Endothelial cell of umbilical vein (primary cell): Measurements from ENCODE around the gene TRRAP. TPM values are rescaled to one million over a fixed set of nuclear protein-coding genes. Genes with fewer than 3 reads are reported as not detected.

Source experiments
- BruUV-seq: library from RNA; stranded (reverse); fragments of 400-500 nt; replicated peaks from 2 replicates; lab custom pipeline; 2021; lab: Mats Ljungman, UMichigan
- CTCF ChIA-PET: fragments of 300-600, 350-600 bp; sonication (Branson Sonifier 250); formaldehyde crosslinking; loops from one replicate; lab custom pipeline; 2021; ENCODE audit warnings: antibody characterized with exemption, inconsistent platforms; lab: Charles Lee
- POLR2A ChIA-PET: fragments of 300-600, 350-600 bp; sonication (Branson Sonifier 250); formaldehyde crosslinking; loops from one replicate; lab custom pipeline; 2021; ENCODE audit warnings: antibody characterized with exemption, inconsistent platforms; lab: Charles Lee
- DNase-seq: peaks from one replicate; pipeline ENCODE4 v3.0.0-alpha.2; 2011; ENCODE audit warnings: low read depth, low spot score
- FAIRE-seq: peaks from 2 replicates; lab custom pipeline; 2011; peaks lifted over from hg19 to GRCh38; lab: Jason Lieb, UNC
- H2AFZ ChIP-seq: 2 replicates; pipeline ENCODE4 v1.6.0; 2012; ENCODE audit warnings: low read depth, low read length, control low read depth, inconsistent platforms
- H3K27ac ChIP-seq: 2 replicates; pipeline ENCODE4 v1.5.1; 2011; ENCODE audit warnings: low read depth, mild to moderate bottlenecking, control low read depth, low read length, moderate library complexity; ENCODE audit not compliant: insufficient read depth
- H3K27me3 ChIP-seq, 2 experiments: 2 replicates each; pipeline versions ENCODE4 v1.6.0 to v1.6.1; 2011; ENCODE audit warnings: low read length in 2 of 2, mixed read lengths in 1 of 2; ENCODE audit not compliant: control insufficient read depth in 2 of 2, insufficient read depth in 2 of 2
- H3K36me3 ChIP-seq, 2 experiments: 2 replicates in 1 of 2; 3 replicates in 1 of 2; pipeline ENCODE4 v1.5.1; 2011; ENCODE audit warnings: low read length in 2 of 2, mild to moderate bottlenecking in 1 of 2, moderate library complexity in 1 of 2; ENCODE audit not compliant: control insufficient read depth in 2 of 2, insufficient read depth in 2 of 2; ENCODE audit errors: extremely low read depth in 1 of 2
- H3K4me1 ChIP-seq: 3 replicates; pipeline ENCODE4 v1.5.1; 2011; ENCODE audit warnings: mild to moderate bottlenecking, low read length; ENCODE audit not compliant: control insufficient read depth, insufficient read depth; ENCODE audit errors: extremely low read depth
- H3K4me2 ChIP-seq: 2 replicates; pipeline ENCODE4 v1.6.1; 2011; ENCODE audit warnings: low read length, control low read depth, mixed read lengths; ENCODE audit not compliant: insufficient read depth
- H3K4me3 ChIP-seq, 3 experiments: fragments of 200-600 bp in 1 of 3; sonication (generic), shearing (Covaris generic) in 1 of 3; replicated peaks in 1 of 3; 2 replicates each; pipeline ENCODE4 v1.5.1; 2011 to 2016; ENCODE audit warnings: control low read depth in 3 of 3, low read length in 3 of 3, mild to moderate bottlenecking in 2 of 3, inconsistent platforms in 1 of 3, low read depth in 1 of 3, moderate library complexity in 1 of 3; ENCODE audit not compliant: insufficient read depth in 1 of 3
- H3K79me2 ChIP-seq: 2 replicates; pipeline ENCODE4 v1.6.0; 2012; ENCODE audit warnings: low read length, inconsistent platforms; ENCODE audit not compliant: control insufficient read depth, insufficient read depth
- H3K9ac ChIP-seq: replicated peaks from 2 replicates; pipeline ENCODE3; 2011; ENCODE audit warnings: low read length, control low read depth; ENCODE audit not compliant: insufficient read depth; ENCODE audit errors: extremely low read depth
- H3K9me1 ChIP-seq: replicated peaks from 3 replicates; pipeline ENCODE4 v1.6.0; 2011; ENCODE audit warnings: mild to moderate bottlenecking, low read length; ENCODE audit not compliant: control insufficient read depth, insufficient read depth; ENCODE audit errors: extremely low read depth
- H3K9me3 ChIP-seq: replicated peaks from 2 replicates; pipeline ENCODE4 v1.5.1; 2012; ENCODE audit warnings: low read length, inconsistent platforms; ENCODE audit not compliant: control insufficient read depth, insufficient read depth
- H4K20me1 ChIP-seq: replicated peaks from 2 replicates; pipeline ENCODE3; 2011; ENCODE audit warnings: mild to moderate bottlenecking, low read length; ENCODE audit not compliant: control insufficient read depth, insufficient read depth; ENCODE audit errors: extremely low read depth
- EZH2 ChIP-seq: IDR thresholded peaks from 2 replicates; pipeline ENCODE4 v1.6.1; 2012; ENCODE audit warnings: borderline replicate concordance, low read depth, mild to moderate bottlenecking, moderate library complexity, low read length, inconsistent platforms; ENCODE audit not compliant: severe bottlenecking
- GATA2 ChIP-seq: IDR thresholded peaks from 2 replicates; pipeline ENCODE4 v1.7.0; 2011; ENCODE audit warnings: low read depth, mild to moderate bottlenecking, moderate library complexity, mixed read lengths, low read length; ENCODE audit not compliant: insufficient read length, insufficient read depth
- JUN ChIP-seq: IDR thresholded peaks from 2 replicates; pipeline ENCODE4 v1.6.1; 2011; ENCODE audit warnings: borderline replicate concordance, low read depth; ENCODE audit not compliant: insufficient read length, insufficient read depth
- MAX ChIP-seq: IDR thresholded peaks from 2 replicates; pipeline ENCODE4 v1.6.1; 2011; ENCODE audit not compliant: insufficient read depth, insufficient read length
- POLR2A ChIP-seq: IDR thresholded peaks from 2 replicates; pipeline ENCODE4 v1.6.1; 2012; ENCODE audit warnings: low read depth, mild to moderate bottlenecking, control low read depth, low read length
- dilution Hi-C: fragments of 300-500 bp; cut with MboI; formaldehyde crosslinking; loops from one replicate; pipeline ENCODE4 v1.15.0; 2019; ENCODE audit warnings: low sequenced_read_pairs; ENCODE audit not compliant: extremely low pct_ligation_motif_present
- intact Hi-C: fragments of 100-400 bp; cut with micrococcal nuclease; formaldehyde crosslinking; loops from one replicate; pipeline ENCODE4 v1.10.0; 2022
- polyA plus RNA-seq, 4 experiments: library from polyadenylated mRNA; depleted of rRNA in 3 of 4; stranded (reverse) in 3 of 4; unstranded in 1 of 4; fragments of >200 nt; gene quantifications; 2 replicates each; pipeline versions ENCODE4 v1.2.1 to v1.2.3, GENCODE V29; 2011 to 2012; ENCODE audit warnings: missing spikeins in 1 of 4
- total RNA-seq: library from RNA; stranded (reverse); gene quantifications from 2 replicates; pipeline ENCODE4 v1.2.3, GENCODE V29; 2021

Gene TRRAP
- total and polyA plus RNA-seq, 2 donors (not counting 3 experiments of a cell fraction or from before 2014, with no cell fraction given) = 21.8 to 45.8 TPM

GRCh38 chr7:98984126-98984525 is 105.8 kb downstream of the TRRAP start:
- TF ChIP-seq EZH2 (no peak), POLR2A (no peak), GATA2 (no peak), JUN (no peak)
- Histone ChIP-seq H3K4me1 (no peaks in the 10 kb centered on the region), H3K27ac (no peak overlapping the region), H3K9me3 (no peaks in the 10 kb centered on the region), H3K79me2 (no peaks in the 10 kb centered on the region), H3K9ac (no peak overlapping the region), H3K9me1 (no peaks in the 10 kb centered on the region), H2AFZ (no peak overlapping the region), H3K27me3 (no peaks in the 10 kb centered on the region), H3K4me3 (no peak overlapping the region), H4K20me1 (no peaks in the 10 kb centered on the region), H3K36me3 (peaks cover 31 to 42% of the 10 kb centered on the region in 2 experiments), H3K4me2 (no peak overlapping the region)
- no peak for FAIRE-seq
- no TSS peak for BruUV-seq
- ChIA-PET CTCF (no interaction called here), POLR2A (no interaction called here)
- dilution Hi-C loops (no loop called here), intact Hi-C loops (no loop called here)
- no peak for DNase-seq

- intact Hi-C loops = no loop called here
- Histone ChIP-seq H2AFZ (no peak overlapping the region), H3K36me3 (peaks cover 36 to 39% of the 10 kb centered on the region in 2 experiments), H3K79me2 (no peaks in the 10 kb centered on the region), H3K4me3 (no peak overlapping the region), H3K27me3 (no peaks in the 10 kb centered on the region), H3K27ac (no peak overlapping the region), H3K9me1 (no peaks in the 10 kb centered on the region), H3K4me2 (no peak overlapping the region), H3K9me3 (no peaks in the 10 kb centered on the region), H3K9ac (no peak overlapping the region), H4K20me1 (no peaks in the 10 kb centered on the region), H3K4me1 (no peaks in the 10 kb centered on the region)
- TF ChIP-seq JUN = no peak
- TF ChIP-seq POLR2A = no peak
- no peak for TF ChIP-seq MAX
- no peak for TF ChIP-seq GATA2
- DNase-seq (no peak), FAIRE-seq (no peak)
- ChIA-PET CTCF (interaction anchor here (1.1 to 1.5 kb wide), 2 partner anchors 8 to 25 kb away, joined by 3 to 5 read pairs; no protein-coding TSS in a partner anchor), POLR2A (no interaction called here)
- BruUV-seq = no TSS peak
- dilution Hi-C loops = no loop called here
Measured at GRCh38 chr7:98985406-98985805, 107.1 kb downstream of the TRRAP start.
